OCI-LY7 (cell line): ENCODE results near the gene CASP8. TPM values are rescaled to one million over a fixed set of nuclear protein-coding genes. Genes with fewer than 3 reads are reported as not detected.

Experiments used
- BruUV-seq: library from RNA; stranded (reverse); fragments of 400-500 nt; replicated peaks from 2 replicates; lab custom pipeline; 2021; lab: Mats Ljungman, UMichigan
- CTCF ChIA-PET: fragments of 300-600 bp; sonication (Branson Sonifier 250); formaldehyde crosslinking; loops from one replicate; lab custom pipeline; 2022; ENCODE audit warnings: antibody characterized with exemption; ENCODE audit not compliant: unreplicated experiment; lab: Charles Lee
- POLR2A ChIA-PET: fragments of 300-600 bp; sonication (Branson Sonifier 250); formaldehyde crosslinking; loops from one replicate; lab custom pipeline; 2022; ENCODE audit warnings: antibody characterized with exemption; lab: Charles Lee
- DNase-seq: peaks from one replicate; pipeline ENCODE4 v3.0.0-alpha.2; 2015; ENCODE audit warnings: low spot score
- H2AFZ ChIP-seq: fragments of 200-600 bp; sonication (generic), shearing (Covaris generic); 2 replicates; pipeline ENCODE4 v1.6.1; 2014; ENCODE audit warnings: mild to moderate bottlenecking, antibody characterized with exemption, low read length, moderate library complexity
- H3K27ac ChIP-seq: fragments of 200-600 bp; sonication (generic); 2 replicates; pipeline ENCODE4 v1.5.1; 2014; ENCODE audit warnings: mixed run types, low read depth, mild to moderate bottlenecking, moderate library complexity, low read length, inconsistent platforms; ENCODE audit not compliant: poor library complexity, severe bottlenecking
- H3K36me3 ChIP-seq: fragments of 200-600 bp; sonication (generic); 2 replicates; pipeline ENCODE4 v1.6.1; 2014; ENCODE audit warnings: mild to moderate bottlenecking, antibody characterized with exemption, low read length, moderate library complexity, mixed read lengths; ENCODE audit not compliant: insufficient read depth
- H3K4me1 ChIP-seq: fragments of 200-600 bp; sonication (generic); 2 replicates; pipeline ENCODE4 v1.5.1; 2014; ENCODE audit warnings: mild to moderate bottlenecking, low read length; ENCODE audit not compliant: insufficient read depth, poor library complexity, severe bottlenecking
- H3K4me2 ChIP-seq: fragments of 200-600 bp; sonication (generic); 2 replicates; pipeline ENCODE4 v1.6.1; 2014; ENCODE audit warnings: mild to moderate bottlenecking, low read length
- H3K4me3 ChIP-seq: fragments of 200-600 bp; sonication (generic); 2 replicates; pipeline ENCODE4 v1.5.1; 2014; ENCODE audit warnings: mild to moderate bottlenecking, low read depth, low read length; ENCODE audit not compliant: poor library complexity, severe bottlenecking
- H3K79me2 ChIP-seq: fragments of 200-600 bp; sonication (generic); 2 replicates; pipeline ENCODE4 v1.6.1; 2016; ENCODE audit warnings: low read depth, mild to moderate bottlenecking, low read length, moderate library complexity, mixed read lengths; ENCODE audit not compliant: insufficient read depth
- H3K9me2 ChIP-seq: fragments of 200-600 bp; sonication (generic); 2 replicates; pipeline ENCODE4 v1.6.1; 2016; ENCODE audit warnings: mild to moderate bottlenecking, low read length, mixed read lengths; ENCODE audit not compliant: insufficient read depth
- H3K9me3 ChIP-seq: fragments of 200-600 bp; sonication (generic); 2 replicates; pipeline ENCODE4 v1.6.1; 2014; ENCODE audit warnings: mild to moderate bottlenecking, mixed run types, low read length, mixed read lengths
- H4K20me1 ChIP-seq: fragments of 200-600 bp; sonication (generic); 2 replicates; pipeline ENCODE4 v1.6.1; 2014; ENCODE audit warnings: mild to moderate bottlenecking, antibody characterized with exemption, low read length, moderate library complexity, mixed read lengths; ENCODE audit not compliant: insufficient read depth
- EZH2phosphoT487 ChIP-seq: fragments of 200-600 bp; sonication (generic); IDR thresholded peaks from 2 replicates; pipeline ENCODE4 v1.6.1; 2018; ENCODE audit warnings: low read depth, borderline replicate concordance, mild to moderate bottlenecking, mixed run types, antibody characterized with exemption, low read length, moderate library complexity, mixed read lengths
- intact Hi-C: fragments of 100-400 bp; cut with micrococcal nuclease; formaldehyde crosslinking; loops from one replicate; pipeline ENCODE4 v1.10.0; 2022; ENCODE audit not compliant: unreplicated experiment
- total RNA-seq, 2 experiments: library from RNA; depleted of rRNA in 1 of 2; stranded (reverse); fragments of >200 nt in 1 of 2; shearing (Covaris generic) in 1 of 2; gene quantifications; 2 replicates each; pipeline ENCODE4 v1.2.3, GENCODE V29; 2014 to 2022
- TF ChIP-seq, protein P1 (sequence below): fragments of 200-600 bp; sonication (generic); conservative IDR thresholded peaks from 2 replicates; pipeline ENCODE4 v1.5.1; 2014; ENCODE audit warnings: mild to moderate bottlenecking, antibody characterized with exemption, low read length, moderate library complexity, mixed read lengths

The CASP8 gene
- total RNA-seq, 2 experiments from 2014 or later: 32.4 to 34.7 TPM

DNA sequence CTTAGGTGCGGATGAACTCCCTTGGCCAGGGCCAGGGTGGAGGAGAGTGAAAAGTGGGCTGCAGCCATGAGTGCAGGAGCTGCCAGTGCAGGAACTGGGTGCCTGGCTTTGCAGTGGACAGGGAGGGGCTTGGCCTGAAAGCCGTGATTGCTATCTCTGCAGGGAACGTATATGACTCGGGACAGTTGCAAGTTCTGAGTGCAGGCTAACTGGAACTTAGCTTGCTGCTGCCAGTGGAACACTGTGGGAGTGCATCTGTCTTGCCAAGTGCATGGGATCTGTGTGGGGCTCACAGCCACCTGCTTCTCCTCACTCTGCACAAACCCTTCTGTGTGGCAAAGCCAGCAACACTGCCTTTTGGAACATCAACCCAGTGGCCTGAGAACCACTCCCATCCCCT lies 59.9 kb downstream of the CASP8 start:
- no peak for DNase-seq
- Histone ChIP-seq H3K27ac (no peak overlapping the region), H3K4me3 (no peak overlapping the region), H4K20me1 (no peaks in the 10 kb centered on the region), H3K36me3 (no peaks in the 10 kb centered on the region), H3K9me3 (peaks cover 6% of the 10 kb centered on the region; the same call in 1 of the 2 replicates), H3K79me2 (no peaks in the 10 kb centered on the region), H3K4me2 (no peak overlapping the region), H2AFZ (no peak overlapping the region), H3K4me1 (no peaks in the 10 kb centered on the region), H3K9me2 (no peaks in the 10 kb centered on the region)
- POLR2A ChIA-PET: no interaction called here
- intact Hi-C loops: no loop called here
- BruUV-seq: no TSS peak
- CTCF ChIA-PET: no interaction called here
- TF ChIP-seq, protein P1, sequence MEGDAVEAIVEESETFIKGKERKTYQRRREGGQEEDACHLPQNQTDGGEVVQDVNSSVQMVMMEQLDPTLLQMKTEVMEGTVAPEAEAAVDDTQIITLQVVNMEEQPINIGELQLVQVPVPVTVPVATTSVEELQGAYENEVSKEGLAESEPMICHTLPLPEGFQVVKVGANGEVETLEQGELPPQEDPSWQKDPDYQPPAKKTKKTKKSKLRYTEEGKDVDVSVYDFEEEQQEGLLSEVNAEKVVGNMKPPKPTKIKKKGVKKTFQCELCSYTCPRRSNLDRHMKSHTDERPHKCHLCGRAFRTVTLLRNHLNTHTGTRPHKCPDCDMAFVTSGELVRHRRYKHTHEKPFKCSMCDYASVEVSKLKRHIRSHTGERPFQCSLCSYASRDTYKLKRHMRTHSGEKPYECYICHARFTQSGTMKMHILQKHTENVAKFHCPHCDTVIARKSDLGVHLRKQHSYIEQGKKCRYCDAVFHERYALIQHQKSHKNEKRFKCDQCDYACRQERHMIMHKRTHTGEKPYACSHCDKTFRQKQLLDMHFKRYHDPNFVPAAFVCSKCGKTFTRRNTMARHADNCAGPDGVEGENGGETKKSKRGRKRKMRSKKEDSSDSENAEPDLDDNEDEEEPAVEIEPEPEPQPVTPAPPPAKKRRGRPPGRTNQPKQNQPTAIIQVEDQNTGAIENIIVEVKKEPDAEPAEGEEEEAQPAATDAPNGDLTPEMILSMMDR: no peak
- TF ChIP-seq EZH2phosphoT487: no peak

DNA sequence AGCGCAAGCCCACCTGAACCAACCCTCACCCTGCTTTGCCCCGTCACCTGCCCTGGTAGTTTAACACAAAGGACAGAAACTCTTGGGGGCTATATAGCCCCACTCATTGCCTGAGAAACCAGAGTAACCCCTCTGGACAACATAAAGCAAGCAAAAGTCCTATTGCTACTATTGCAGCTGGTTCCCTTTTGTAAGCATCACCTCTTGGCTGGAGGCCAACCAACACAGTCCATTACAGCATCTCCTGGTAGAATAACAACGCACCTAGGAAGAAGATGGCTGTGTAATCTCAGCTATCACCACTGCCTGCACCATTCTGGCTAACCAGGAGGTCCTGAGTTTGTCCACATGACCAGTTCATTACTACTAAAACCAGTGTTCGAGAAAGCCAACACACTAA lies 60.4 kb downstream of the CASP8 start:
- Histone ChIP-seq H3K4me2 (no peak overlapping the region), H3K4me3 (no peak overlapping the region), H3K27ac (no peak overlapping the region), H4K20me1 (no peaks in the 10 kb centered on the region), H2AFZ (no peak overlapping the region), H3K9me2 (no peaks in the 10 kb centered on the region), H3K9me3 (peaks cover 6% of the 10 kb centered on the region; the same call in 1 of the 2 replicates), H3K36me3 (no peaks in the 10 kb centered on the region), H3K4me1 (no peaks in the 10 kb centered on the region), H3K79me2 (no peaks in the 10 kb centered on the region)
- ChIA-PET CTCF (no interaction called here), POLR2A (no interaction called here)
- DNase-seq: no peak
- BruUV-seq: no TSS peak
- intact Hi-C loops: no loop called here
- TF ChIP-seq EZH2phosphoT487: no peak
- TF ChIP-seq, protein P1: no peak

DNA sequence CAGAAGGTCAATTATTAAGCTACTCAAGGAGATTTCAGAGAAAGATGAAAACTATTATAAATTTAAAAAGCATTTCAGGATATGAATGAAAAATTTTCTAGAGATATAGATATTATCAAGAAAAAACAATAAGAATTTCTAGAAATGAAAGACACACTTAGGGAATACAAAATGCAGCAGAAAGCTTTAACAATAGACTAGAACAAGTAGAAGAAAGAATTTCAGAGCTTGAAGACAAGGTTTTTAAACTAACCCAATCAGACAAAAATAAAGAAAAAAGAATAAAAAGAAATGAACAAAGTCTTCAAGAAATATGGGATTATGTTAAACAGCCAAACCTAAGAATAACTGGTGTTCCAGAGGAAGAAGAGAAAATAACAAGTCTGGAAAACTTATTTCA lies 62.4 kb downstream of the CASP8 start:
- no peak for DNase-seq
- H3K9me2 ChIP-seq: no peaks in the 10 kb centered on the region
- intact Hi-C loops: no loop called here
- TF ChIP-seq, protein P1: no peak
- no peak for TF ChIP-seq EZH2phosphoT487
- no TSS peak for BruUV-seq
- ChIA-PET CTCF (no interaction called here), POLR2A (interaction anchor here (0.7 to 1.4 kb wide), 3 partner anchors 12 to 220 kb away, joined by 3 to 5 read pairs (median 3); no protein-coding TSS in a partner anchor)
- no peak overlapping the region for H3K4me2 ChIP-seq
- H3K79me2 ChIP-seq: no peaks in the 10 kb centered on the region
- H3K9me3 ChIP-seq: peaks cover 6% of the 10 kb centered on the region; the same call in 1 of the 2 replicates
- no peaks in the 10 kb centered on the region for H3K36me3 ChIP-seq
- no peak overlapping the region for H3K4me3 ChIP-seq
- no peaks in the 10 kb centered on the region for H3K4me1 ChIP-seq
- H2AFZ ChIP-seq: no peak overlapping the region
- H3K27ac ChIP-seq: no peak overlapping the region
- no peaks in the 10 kb centered on the region for H4K20me1 ChIP-seq
